ENCODE results near the gene ZBTB38.

ZBTB38 gene

GRCh38 chr3:141350666-141351065 is 17.6 kb upstream of the ZBTB38 start:
- H3K14ac ChIP-seq (ENCODE audit: low read length), result no peak overlapping the region
- H3K4me1 ChIP-seq (ENCODE audit: control insufficient read depth in 1 of 2, insufficient read depth in 2 of 2, low read length in 2 of 2), result no peaks in the 10 kb centered on the region
- H2BK120ac ChIP-seq (ENCODE audit: insufficient read depth, low read length, poor library complexity), result no peak overlapping the region
- H2AK5ac ChIP-seq (ENCODE audit: low read length), result no peak overlapping the region
- H2AFZ ChIP-seq (ENCODE audit: insufficient read depth, low read length, poor library complexity), result no peak overlapping the region
- no peak overlapping the region for H4K12ac ChIP-seq (ENCODE audit: low read depth, low read length)
- H3K36me3 ChIP-seq (ENCODE audit: control insufficient read depth in 1 of 2, insufficient read depth in 2 of 2, low read length in 2 of 2), result no peaks in the 10 kb centered on the region
- no peak overlapping the region for H3K18ac ChIP-seq (ENCODE audit: low read length)
- no peak overlapping the region for H3K4me3 ChIP-seq (ENCODE audit: low read depth, low read length)
- H3K79me2 ChIP-seq (ENCODE audit: control insufficient read depth, insufficient read depth, low read length, poor library complexity), result no peaks in the 10 kb centered on the region
- no CpG with 5 or more reads among the region's 3 CpGs for WGBS (ENCODE audit: extremely low coverage, insufficient coverage, insufficient read length)
- H3K4ac ChIP-seq (ENCODE audit: low read depth, low read length), result no peak overlapping the region
- no peak overlapping the region for H3K23ac ChIP-seq (ENCODE audit: low read length)
- H3K9me3 ChIP-seq (ENCODE audit: insufficient read depth, low read depth, low read length), result no peaks in the 10 kb centered on the region
- H3K9ac ChIP-seq (ENCODE audit: low read length), result no peak overlapping the region
- no peak overlapping the region for H4K8ac ChIP-seq (ENCODE audit: low read depth, low read length)
- no peak overlapping the region for H3K27ac ChIP-seq (ENCODE audit: low read depth, low read length)
- no peak overlapping the region for H3K4me2 ChIP-seq (ENCODE audit: low read length)
- H4K91ac ChIP-seq (ENCODE audit: low read depth, low read length), result no peak overlapping the region
- no peak overlapping the region for H2BK12ac ChIP-seq (ENCODE audit: low read length)
- no peaks in the 10 kb centered on the region for H3K27me3 ChIP-seq (ENCODE audit: insufficient read depth, low read length)
- no peak overlapping the region for H2BK5ac ChIP-seq (ENCODE audit: low read depth, low read length, poor library complexity)
- DNase-seq, result no peak
- H3K79me1 ChIP-seq (ENCODE audit: low read length), result no peaks in the 10 kb centered on the region

GRCh38 chr3:141352262-141352984 is 15.9 kb upstream of the ZBTB38 start:
- Histone ChIP-seq H2AK5ac (ENCODE audit: low read length) (no peak overlapping the region), H3K79me2 (ENCODE audit: control insufficient read depth, insufficient read depth, low read length, poor library complexity) (no peaks in the 10 kb centered on the region), H3K9ac (ENCODE audit: low read length) (no peak overlapping the region), H3K4me3 (ENCODE audit: low read depth, low read length) (no peak overlapping the region), H3K18ac (ENCODE audit: low read length) (no peak overlapping the region), H2AFZ (ENCODE audit: insufficient read depth, low read length, poor library complexity) (no peak overlapping the region), H3K79me1 (ENCODE audit: low read length) (no peaks in the 10 kb centered on the region), H3K27ac (ENCODE audit: low read depth, low read length) (no peak overlapping the region), H3K36me3 (ENCODE audit: control insufficient read depth in 1 of 2, insufficient read depth in 2 of 2, low read length in 2 of 2) (no peaks in the 10 kb centered on the region), H3K14ac (ENCODE audit: low read length) (no peak overlapping the region), H4K8ac (ENCODE audit: low read depth, low read length) (no peak overlapping the region), H2BK120ac (ENCODE audit: insufficient read depth, low read length, poor library complexity) (no peak overlapping the region), H3K4me1 (ENCODE audit: control insufficient read depth in 1 of 2, insufficient read depth in 2 of 2, low read length in 2 of 2) (no peaks in the 10 kb centered on the region), H3K4me2 (ENCODE audit: low read length) (no peak overlapping the region), H3K27me3 (ENCODE audit: insufficient read depth, low read length) (no peaks in the 10 kb centered on the region), H3K4ac (ENCODE audit: low read depth, low read length) (no peak overlapping the region), H3K9me3 (ENCODE audit: insufficient read depth, low read depth, low read length) (no peaks in the 10 kb centered on the region), H2BK5ac (ENCODE audit: low read depth, low read length, poor library complexity) (no peak overlapping the region), H2BK12ac (ENCODE audit: low read length) (no peak overlapping the region), H4K91ac (ENCODE audit: low read depth, low read length) (no peak overlapping the region), H3K23ac (ENCODE audit: low read length) (no peak overlapping the region), H4K12ac (ENCODE audit: low read depth, low read length) (no peak overlapping the region)
- no CpG with 5 or more reads among the region's 5 CpGs for WGBS (ENCODE audit: extremely low coverage, insufficient coverage, insufficient read length)
- no peak for DNase-seq

GRCh38 chr3:141353652-141354495 is 14.4 kb upstream of the ZBTB38 start:
- Histone ChIP-seq H3K4me3 (ENCODE audit: low read depth, low read length) (no peak overlapping the region), H4K8ac (ENCODE audit: low read depth, low read length) (no peak overlapping the region), H3K4me2 (ENCODE audit: low read length) (no peak overlapping the region), H3K23ac (ENCODE audit: low read length) (no peak overlapping the region), H3K27me3 (ENCODE audit: insufficient read depth, low read length) (no peaks in the 10 kb centered on the region), H2AK5ac (ENCODE audit: low read length) (no peak overlapping the region), H2BK5ac (ENCODE audit: low read depth, low read length, poor library complexity) (no peak overlapping the region), H3K79me2 (ENCODE audit: control insufficient read depth, insufficient read depth, low read length, poor library complexity) (no peaks in the 10 kb centered on the region), H3K36me3 (ENCODE audit: control insufficient read depth in 1 of 2, insufficient read depth in 2 of 2, low read length in 2 of 2) (no peaks in the 10 kb centered on the region), H3K79me1 (ENCODE audit: low read length) (no peaks in the 10 kb centered on the region), H2BK120ac (ENCODE audit: insufficient read depth, low read length, poor library complexity) (no peak overlapping the region), H3K4ac (ENCODE audit: low read depth, low read length) (no peak overlapping the region), H4K12ac (ENCODE audit: low read depth, low read length) (no peak overlapping the region), H3K9me3 (ENCODE audit: insufficient read depth, low read depth, low read length) (no peaks in the 10 kb centered on the region), H3K18ac (ENCODE audit: low read length) (no peak overlapping the region), H3K4me1 (ENCODE audit: control insufficient read depth in 1 of 2, insufficient read depth in 2 of 2, low read length in 2 of 2) (no peaks in the 10 kb centered on the region), H2BK12ac (ENCODE audit: low read length) (no peak overlapping the region), H3K27ac (ENCODE audit: low read depth, low read length) (no peak overlapping the region), H4K91ac (ENCODE audit: low read depth, low read length) (no peak overlapping the region), H3K14ac (ENCODE audit: low read length) (no peak overlapping the region), H2AFZ (ENCODE audit: insufficient read depth, low read length, poor library complexity) (no peak overlapping the region), H3K9ac (ENCODE audit: low read length) (no peak overlapping the region)
- 100% methylated on average over 1 of the region's 6 CpGs for WGBS (ENCODE audit: extremely low coverage, insufficient coverage, insufficient read length)
- no peak for DNase-seq

- WGBS (ENCODE audit: extremely low coverage, insufficient coverage, insufficient read length), result no CpG with 5 or more reads among the region's 3 CpGs
- no peaks in the 10 kb centered on the region for H3K4me1 ChIP-seq (ENCODE audit: control insufficient read depth in 1 of 2, insufficient read depth in 2 of 2, low read length in 2 of 2)
- no peaks in the 10 kb centered on the region for H3K9me3 ChIP-seq (ENCODE audit: insufficient read depth, low read depth, low read length)
- no peaks in the 10 kb centered on the region for H3K79me2 ChIP-seq (ENCODE audit: control insufficient read depth, insufficient read depth, low read length, poor library complexity)
- H3K9ac ChIP-seq (ENCODE audit: low read length), result no peak overlapping the region
- no peak overlapping the region for H4K8ac ChIP-seq (ENCODE audit: low read depth, low read length)
- H2BK5ac ChIP-seq (ENCODE audit: low read depth, low read length, poor library complexity), result no peak overlapping the region
- no peak overlapping the region for H2AFZ ChIP-seq (ENCODE audit: insufficient read depth, low read length, poor library complexity)
- no peak overlapping the region for H4K91ac ChIP-seq (ENCODE audit: low read depth, low read length)
- no peak overlapping the region for H2BK120ac ChIP-seq (ENCODE audit: insufficient read depth, low read length, poor library complexity)
- no peak overlapping the region for H3K23ac ChIP-seq (ENCODE audit: low read length)
- no peak overlapping the region for H3K27ac ChIP-seq (ENCODE audit: low read depth, low read length)
- no peak overlapping the region for H4K12ac ChIP-seq (ENCODE audit: low read depth, low read length)
- H3K4me2 ChIP-seq (ENCODE audit: low read length), result no peak overlapping the region
- H2BK12ac ChIP-seq (ENCODE audit: low read length), result no peak overlapping the region
- no peaks in the 10 kb centered on the region for H3K27me3 ChIP-seq (ENCODE audit: insufficient read depth, low read length)
- H3K4me3 ChIP-seq (ENCODE audit: low read depth, low read length), result no peak overlapping the region
- no peaks in the 10 kb centered on the region for H3K79me1 ChIP-seq (ENCODE audit: low read length)
- H3K36me3 ChIP-seq (ENCODE audit: control insufficient read depth in 1 of 2, insufficient read depth in 2 of 2, low read length in 2 of 2), result no peaks in the 10 kb centered on the region
- H3K18ac ChIP-seq (ENCODE audit: low read length), result no peak overlapping the region
- H2AK5ac ChIP-seq (ENCODE audit: low read length), result no peak overlapping the region
- H3K4ac ChIP-seq (ENCODE audit: low read depth, low read length), result no peak overlapping the region
- no peak for DNase-seq
- H3K14ac ChIP-seq (ENCODE audit: low read length), result no peak overlapping the region
Measured at GRCh38 chr3:141354517-141354916, 13.8 kb upstream of the ZBTB38 start.
